ENCODE results near the gene VIPR1.

Gene VIPR1

GRCh38 chr3:42461762-42462161, 40.7 kb upstream of the VIPR1 start:
- peaks cover 2% of the 10 kb centered on the region for H3K27me3 ChIP-seq (ENCODE audit: insufficient read depth, poor library complexity, severe bottlenecking)
- H3K27ac ChIP-seq (replicated peaks), result no peak overlapping the region
- no peak for DNase-seq (ENCODE audit: low read depth in 1 of 2, low spot score in 1 of 2)
- TF ChIP-seq POLR2AphosphoS5 (IDR thresholded peaks at IDR 0.05; ENCODE audit: low read depth) (no peak), CTCF (IDR thresholded peaks at IDR 0.05; ENCODE audit: insufficient read depth, low read length) (no peak), SPI1 (IDR thresholded peaks at IDR 0.05; ENCODE audit: borderline replicate concordance, low read depth) (no peak), GABPA (IDR thresholded peaks at IDR 0.05; ENCODE audit: low read depth) (no peak), REST (IDR thresholded peaks at IDR 0.05; ENCODE audit: insufficient replicate concordance, low read depth) (no peak)
- H3K4me3 ChIP-seq (replicated peaks; ENCODE audit: insufficient read depth, low read length), result no peak overlapping the region

- no peaks in the 10 kb centered on the region for H3K27me3 ChIP-seq (ENCODE audit: insufficient read depth, poor library complexity, severe bottlenecking)
- H3K4me3 ChIP-seq (replicated peaks; ENCODE audit: insufficient read depth, low read length), result no peak overlapping the region
- TF ChIP-seq SPI1 (IDR thresholded peaks at IDR 0.05; ENCODE audit: borderline replicate concordance, low read depth) (no peak), GABPA (IDR thresholded peaks at IDR 0.05; ENCODE audit: low read depth) (no peak), REST (IDR thresholded peaks at IDR 0.05; ENCODE audit: insufficient replicate concordance, low read depth) (no peak), POLR2AphosphoS5 (IDR thresholded peaks at IDR 0.05; ENCODE audit: low read depth) (no peak), CTCF (IDR thresholded peaks at IDR 0.05; ENCODE audit: insufficient read depth, low read length) (no peak)
- no peak overlapping the region for H3K27ac ChIP-seq (replicated peaks)
- DNase-seq (ENCODE audit: low read depth in 1 of 2, low spot score in 1 of 2), result no peak
Observed at GRCh38 chr3:42463093-42463492, 39.4 kb upstream of the VIPR1 start.

- TF ChIP-seq GABPA (IDR thresholded peaks at IDR 0.05; ENCODE audit: low read depth) (no peak), CTCF (IDR thresholded peaks at IDR 0.05; ENCODE audit: insufficient read depth, low read length) (no peak), REST (IDR thresholded peaks at IDR 0.05; ENCODE audit: insufficient replicate concordance, low read depth) (no peak), POLR2AphosphoS5 (IDR thresholded peaks at IDR 0.05; ENCODE audit: low read depth) (no peak), SPI1 (IDR thresholded peaks at IDR 0.05; ENCODE audit: borderline replicate concordance, low read depth) (no peak)
- no peaks in the 10 kb centered on the region for H3K27me3 ChIP-seq (ENCODE audit: insufficient read depth, poor library complexity, severe bottlenecking)
- no peak for DNase-seq (ENCODE audit: low read depth in 1 of 2, low spot score in 1 of 2)
- no peak overlapping the region for H3K27ac ChIP-seq (replicated peaks)
- H3K4me3 ChIP-seq (replicated peaks; ENCODE audit: insufficient read depth, low read length), result no peak overlapping the region
Observed at GRCh38 chr3:42468111-42468510, 34.3 kb upstream of the VIPR1 start.
